ENCODE measurements around the gene FAM50A. TPM values are rescaled to one million over a fixed set of nuclear protein-coding genes. Genes with fewer than 3 reads are reported as not detected.
A peak's percentile ranks its signal among the peaks of the same experiment; 100 is the strongest.

FAM50A gene
- polyA plus RNA-seq, 1 of the 3 experiments (the other 2 are of a cell fraction) = 86.0 TPM

DNA sequence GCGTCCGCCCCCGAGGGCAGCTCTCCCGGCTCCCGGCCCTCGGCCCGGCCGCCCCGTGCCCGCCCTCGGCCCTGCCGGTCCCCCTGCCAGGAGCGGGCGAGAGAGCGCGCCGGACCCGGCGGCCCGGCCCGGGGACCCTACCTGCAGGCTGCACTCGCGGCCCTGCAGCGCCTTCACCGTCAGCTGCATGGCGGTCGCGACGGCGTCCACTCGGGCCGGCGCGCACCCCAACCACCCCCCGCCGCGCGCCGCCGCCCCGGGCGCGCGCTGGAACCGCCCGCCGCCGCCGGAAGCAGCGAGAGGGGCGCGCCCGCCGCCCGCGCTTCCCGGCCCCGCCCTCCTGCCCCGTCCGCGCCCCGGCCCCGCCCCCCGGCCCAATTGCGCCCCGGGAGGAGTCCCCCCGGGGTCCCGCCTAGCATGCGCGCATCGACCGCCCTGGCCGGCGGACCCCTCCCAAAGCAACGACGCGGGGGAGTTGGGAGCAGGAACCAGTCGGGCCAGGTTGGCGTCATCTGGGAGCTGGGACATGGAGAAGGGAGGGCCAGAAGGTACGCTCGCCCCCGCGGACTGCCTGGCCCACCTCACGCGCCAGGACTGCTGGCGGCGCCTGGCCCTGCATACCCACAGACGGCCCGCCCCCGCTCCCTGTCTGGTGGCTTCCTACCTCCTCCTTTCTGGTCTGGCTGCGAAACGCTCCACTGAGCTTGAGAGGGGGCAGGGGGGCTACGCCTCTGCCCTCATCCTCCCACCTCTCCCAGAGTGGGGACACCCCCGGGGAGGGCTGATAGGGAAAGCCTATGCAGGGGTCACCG lies 42.7 kb downstream of the FAM50A start, which contains the start of gene UBL4A:
TSS of gene UBL4A (minus strand) at position 220 of the 812 bp plus-strand sequence. CDS start at position 189, 31 bp downstream.
- peak; percentile 86 for DNase-seq
- peak within 1 kb of the TSS; percentile 49; the same call in 1 of the 2 replicates for H3K9ac ChIP-seq
- 0% methylated on average over 1 of the region's 95 CpGs for WGBS (ENCODE audit: low lambda C conversion rate)
- peaks cover 19% of the 10 kb centered on the region; the same call in 1 of the 2 replicates for H3K79me2 ChIP-seq (ENCODE audit: insufficient read depth)
- CTCF ChIA-PET = interaction anchor here (1.1 to 1.4 kb wide), 3 partner anchors 27 to 87 kb away, joined by 3 to 4 read pairs (median 4); no protein-coding TSS in a partner anchor
- no peaks in the 10 kb centered on the region for H3K9me3 ChIP-seq
- POLR2A ChIA-PET = interaction anchor here (1.5 to 2.4 kb wide), 4 partner anchors 8 to 89 kb away, joined by 4 to 8 read pairs (median 6); partner anchors contain the start of genes LAGE3 and RPL10
- H2AFZ ChIP-seq (ENCODE audit: low read depth) = peak within 1 kb of the TSS; percentile 63; the same call in 1 of the 2 replicates
- peak within 1 kb of the TSS; percentile 20 to 77; a peak in 3 of 4 replicates for H3K27ac ChIP-seq (ENCODE audit: low read depth in 2 of 2, low read length in 1 of 2)
- peaks cover 0 to 14% of the 10 kb centered on the region in 2 experiments for H3K36me3 ChIP-seq (replicated peaks in 1 of 2; ENCODE audit: control insufficient read depth in 1 of 2, insufficient read depth in 2 of 2, low read length in 1 of 2)
- no peaks in the 10 kb centered on the region for H3F3A ChIP-seq (replicated peaks; ENCODE audit: insufficient read depth)
- H3K27me3 ChIP-seq (ENCODE audit: insufficient read depth) = 0 out of 2 replicates have a peak, but pooled peaks cover 10% of the 10 kb centered on the region
- H3K9me2 ChIP-seq = no peaks in the 10 kb centered on the region
- H4K20me1 ChIP-seq (ENCODE audit: insufficient read depth) = no peaks in the 10 kb centered on the region
- TF ChIP-seq EP300 (IDR thresholded peaks at IDR 0.05; ENCODE audit: borderline replicate concordance in 1 of 2, low read depth in 1 of 2, low read length in 1 of 2) = no peak
- TF ChIP-seq, protein P1, sequence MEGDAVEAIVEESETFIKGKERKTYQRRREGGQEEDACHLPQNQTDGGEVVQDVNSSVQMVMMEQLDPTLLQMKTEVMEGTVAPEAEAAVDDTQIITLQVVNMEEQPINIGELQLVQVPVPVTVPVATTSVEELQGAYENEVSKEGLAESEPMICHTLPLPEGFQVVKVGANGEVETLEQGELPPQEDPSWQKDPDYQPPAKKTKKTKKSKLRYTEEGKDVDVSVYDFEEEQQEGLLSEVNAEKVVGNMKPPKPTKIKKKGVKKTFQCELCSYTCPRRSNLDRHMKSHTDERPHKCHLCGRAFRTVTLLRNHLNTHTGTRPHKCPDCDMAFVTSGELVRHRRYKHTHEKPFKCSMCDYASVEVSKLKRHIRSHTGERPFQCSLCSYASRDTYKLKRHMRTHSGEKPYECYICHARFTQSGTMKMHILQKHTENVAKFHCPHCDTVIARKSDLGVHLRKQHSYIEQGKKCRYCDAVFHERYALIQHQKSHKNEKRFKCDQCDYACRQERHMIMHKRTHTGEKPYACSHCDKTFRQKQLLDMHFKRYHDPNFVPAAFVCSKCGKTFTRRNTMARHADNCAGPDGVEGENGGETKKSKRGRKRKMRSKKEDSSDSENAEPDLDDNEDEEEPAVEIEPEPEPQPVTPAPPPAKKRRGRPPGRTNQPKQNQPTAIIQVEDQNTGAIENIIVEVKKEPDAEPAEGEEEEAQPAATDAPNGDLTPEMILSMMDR (IDR thresholded peaks at IDR 0.05) = no peak
- TF ChIP-seq EZH2phosphoT487 (IDR thresholded peaks at IDR 0.05; ENCODE audit: borderline replicate concordance, low read depth) = no peak
- no peak for TF ChIP-seq RAD21 (IDR thresholded peaks at IDR 0.05; ENCODE audit: low read length)
- no peak for TF ChIP-seq MAX (IDR thresholded peaks at IDR 0.05; ENCODE audit: low read depth)
- TF ChIP-seq, protein P2, sequence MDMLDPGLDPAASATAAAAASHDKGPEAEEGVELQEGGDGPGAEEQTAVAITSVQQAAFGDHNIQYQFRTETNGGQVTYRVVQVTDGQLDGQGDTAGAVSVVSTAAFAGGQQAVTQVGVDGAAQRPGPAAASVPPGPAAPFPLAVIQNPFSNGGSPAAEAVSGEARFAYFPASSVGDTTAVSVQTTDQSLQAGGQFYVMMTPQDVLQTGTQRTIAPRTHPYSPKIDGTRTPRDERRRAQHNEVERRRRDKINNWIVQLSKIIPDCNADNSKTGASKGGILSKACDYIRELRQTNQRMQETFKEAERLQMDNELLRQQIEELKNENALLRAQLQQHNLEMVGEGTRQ (IDR thresholded peaks at IDR 0.05; ENCODE audit: borderline replicate concordance, low read depth, low read length) = no peak
- no peak for TF ChIP-seq RCOR1 (IDR thresholded peaks at IDR 0.05; ENCODE audit: low read length)
- TF ChIP-seq NFIC (IDR thresholded peaks at IDR 0.05; ENCODE audit: borderline replicate concordance) = no peak
- TF ChIP-seq RFX5 (IDR thresholded peaks at IDR 0.05; ENCODE audit: low read length) = no peak
- TF ChIP-seq FOXJ3 (CRISPR knock-in tag; IDR thresholded peaks at IDR 0.05) = no peak
- no peak for TF ChIP-seq SMC3 (IDR thresholded peaks at IDR 0.05; ENCODE audit: low read depth, low read length)
- TF ChIP-seq FOXM1 (IDR thresholded peaks at IDR 0.05; ENCODE audit: low read depth) = no peak
- no peak for TF ChIP-seq PBX3 (IDR thresholded peaks at IDR 0.05)
- peak within 1 kb of the TSS; percentile 56 to 63 for H3K4me3 ChIP-seq (ENCODE audit: low read depth in 2 of 2, low read length in 1 of 2)
- H3K4me2 ChIP-seq = peak within 1 kb of the TSS; percentile 80
- peaks cover 0 to 17% of the 10 kb centered on the region in 2 experiments; a peak in 1 of 4 replicates for H3K4me1 ChIP-seq (ENCODE audit: control insufficient read depth in 1 of 2, insufficient read depth in 2 of 2, low read depth in 1 of 2, low read length in 1 of 2)
